Measurements from ENCODE around the gene VSIG8. TPM values are rescaled to one million over a fixed set of nuclear protein-coding genes. Genes with fewer than 3 reads are reported as not detected.

VSIG8 gene
- total RNA-seq, 8 experiments from 2014 or later, result 0.05 to 0.24 (median 0.15) TPM; not detected in 5

DNA sequence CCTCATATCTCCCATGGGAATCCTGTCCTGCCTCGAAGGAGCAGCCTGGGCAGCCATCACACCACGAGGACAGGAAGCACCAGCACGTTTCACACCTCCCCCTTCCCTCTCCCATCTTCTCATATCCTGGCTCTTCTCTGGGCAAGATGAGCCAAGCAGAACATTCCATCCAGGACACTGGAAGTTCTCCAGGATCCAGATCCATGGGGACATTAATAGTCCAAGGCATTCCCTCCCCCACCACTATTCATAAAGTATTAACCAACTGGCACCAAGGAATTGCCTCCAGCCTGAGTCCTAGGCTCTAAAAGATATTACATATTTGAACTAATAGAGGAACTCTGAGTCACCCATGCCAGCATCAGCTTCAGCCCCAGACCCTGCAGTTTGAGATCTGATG lies 27.1 kb downstream of the VSIG8 start:
- H3K27ac ChIP-seq, result no peak overlapping the region
- in situ Hi-C loops (cut with MboI; ENCODE audit: low pct_unique_long_range_greater_than_20kb in 2 of 9, low sequenced_read_pairs in 9 of 9, unreplicated experiment in 9 of 9), result loop anchor here in 1 of 9 experiments (25.0 kb wide), 1 partner anchor 152 kb away; no protein-coding TSS in a partner anchor
- WGBS, 10 experiments, result 0 to 68% (median 40%) methylated on average over 1 to 3 of the region's 3 CpGs; no CpG with 5 or more reads in 5 of the 10 experiments
- no peak overlapping the region for H3K4me3 ChIP-seq
- ATAC-seq (replicated peaks in 6 of 8), result no peak
- no peaks in the 10 kb centered on the region for H3K4me1 ChIP-seq (replicated peaks in 1 of 2)

- peaks cover 0 to 2% of the 10 kb centered on the region in 2 donors for H3K4me1 ChIP-seq (replicated peaks in 1 of 2)
- WGBS, 10 experiments, result 40 to 77% (median 61%) methylated on average over 1 to 2 of the region's 2 CpGs; no CpG with 5 or more reads in 1 of the 10 experiments
- no peak for ATAC-seq (replicated peaks in 6 of 8)
- no peak overlapping the region for H3K27ac ChIP-seq
- H3K4me3 ChIP-seq, result no peak overlapping the region
- in situ Hi-C loops (cut with MboI; ENCODE audit: low pct_unique_long_range_greater_than_20kb in 2 of 9, low sequenced_read_pairs in 9 of 9, unreplicated experiment in 9 of 9), result loop anchor here in 1 of 9 experiments (25.0 kb wide), 1 partner anchor 155 kb away; no protein-coding TSS in a partner anchor
Observed at GRCh38 chr1:159832309-159832708, 30.1 kb downstream of the VSIG8 start.

- peak in 4 of 8 experiments; percentile 40 to 68 (median 50) for ATAC-seq (replicated peaks in 6 of 8)
- no peak overlapping the region for H3K4me3 ChIP-seq
- WGBS, 10 experiments, result 13 to 37% (median 25%) methylated on average over 1 to 6 of the region's 7 CpGs; no CpG with 5 or more reads in 2 of the 10 experiments
- in situ Hi-C loops (cut with MboI; ENCODE audit: low pct_unique_long_range_greater_than_20kb in 2 of 9, low sequenced_read_pairs in 9 of 9, unreplicated experiment in 9 of 9), result loop anchor here in 1 of 9 experiments (25.0 kb wide), 1 partner anchor 156 kb away; no protein-coding TSS in a partner anchor
- no peak overlapping the region for H3K27ac ChIP-seq
- peaks cover 0 to 2% of the 10 kb centered on the region in 2 donors for H3K4me1 ChIP-seq (replicated peaks in 1 of 2)
Observed at GRCh38 chr1:159831412-159832141, 30.9 kb downstream of the VSIG8 start.

DNA sequence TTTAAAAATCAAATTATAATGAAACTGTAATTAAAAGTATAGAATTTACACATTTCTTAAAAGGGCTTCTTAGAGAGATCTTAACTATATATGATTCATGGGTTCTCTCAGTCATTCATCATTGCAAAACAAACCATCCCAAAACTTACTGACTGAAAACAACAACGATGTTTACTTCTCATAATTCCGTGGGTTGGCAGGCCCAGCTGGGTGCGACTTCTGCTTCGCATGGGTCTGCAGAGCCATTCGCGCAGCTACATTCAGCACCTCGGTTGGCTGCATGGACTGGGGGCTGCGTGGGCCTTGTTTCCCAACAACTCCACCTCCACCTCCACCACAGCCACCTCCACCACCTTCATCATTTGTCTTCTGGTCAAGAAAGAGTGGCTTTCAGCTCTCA lies 31.7 kb downstream of the VSIG8 start:
- in situ Hi-C loops (cut with MboI; ENCODE audit: low pct_unique_long_range_greater_than_20kb in 2 of 9, low sequenced_read_pairs in 9 of 9, unreplicated experiment in 9 of 9), result loop anchor here in 1 of 9 experiments (25.0 kb wide), 1 partner anchor 157 kb away; no protein-coding TSS in a partner anchor
- WGBS, 10 experiments, result 20 to 100% (median 80%) methylated on average over 1 to 8 of the region's 8 CpGs; no CpG with 5 or more reads in 1 of the 10 experiments
- no peak overlapping the region for H3K27ac ChIP-seq
- H3K4me1 ChIP-seq (replicated peaks in 1 of 2), result peaks cover 0 to 2% of the 10 kb centered on the region in 2 donors
- H3K4me3 ChIP-seq, result no peak overlapping the region
- no peak for ATAC-seq (replicated peaks in 6 of 8)

DNA sequence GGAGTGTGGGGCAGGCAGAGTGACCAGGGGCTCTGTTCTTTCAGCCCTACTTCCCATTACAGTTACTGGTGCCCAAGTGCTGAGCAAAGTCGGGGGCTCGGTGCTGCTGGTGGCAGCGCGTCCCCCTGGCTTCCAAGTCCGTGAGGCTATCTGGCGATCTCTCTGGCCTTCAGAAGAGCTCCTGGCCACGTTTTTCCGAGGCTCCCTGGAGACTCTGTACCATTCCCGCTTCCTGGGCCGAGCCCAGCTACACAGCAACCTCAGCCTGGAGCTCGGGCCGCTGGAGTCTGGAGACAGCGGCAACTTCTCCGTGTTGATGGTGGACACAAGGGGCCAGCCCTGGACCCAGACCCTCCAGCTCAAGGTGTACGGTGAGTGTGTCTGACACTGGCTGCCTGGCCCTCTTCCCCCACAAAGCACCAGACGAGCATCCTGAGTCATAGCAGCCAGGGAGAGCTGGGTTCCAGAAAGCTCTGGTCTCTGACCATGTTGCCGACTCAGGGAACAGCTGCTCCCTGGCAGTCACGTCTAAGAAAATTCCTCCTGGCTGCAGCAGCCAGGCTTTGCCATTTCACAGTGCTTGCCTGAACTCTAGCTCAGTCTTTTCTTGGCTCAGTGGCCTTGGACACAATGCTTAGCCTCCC lies 32.5 kb downstream of the VSIG8 start:
- in situ Hi-C loops (cut with MboI; ENCODE audit: low pct_unique_long_range_greater_than_20kb in 2 of 9, low sequenced_read_pairs in 9 of 9, unreplicated experiment in 9 of 9), result loop anchor here in 1 of 9 experiments (25.0 kb wide), 1 partner anchor 157 kb away; no protein-coding TSS in a partner anchor
- Histone ChIP-seq H3K27ac (no peak overlapping the region), H3K4me3 (no peak overlapping the region), H3K4me1 (replicated peaks in 1 of 2) (peaks cover 0 to 2% of the 10 kb centered on the region in 2 donors)
- WGBS, 10 experiments, result 57 to 100% (median 80%) methylated on average over 1 to 13 of the region's 18 CpGs; no CpG with 5 or more reads in 1 of the 10 experiments
- peak in 6 of 8 experiments; percentile 36 to 90 (median 70) for ATAC-seq (replicated peaks in 6 of 8)

DNA sequence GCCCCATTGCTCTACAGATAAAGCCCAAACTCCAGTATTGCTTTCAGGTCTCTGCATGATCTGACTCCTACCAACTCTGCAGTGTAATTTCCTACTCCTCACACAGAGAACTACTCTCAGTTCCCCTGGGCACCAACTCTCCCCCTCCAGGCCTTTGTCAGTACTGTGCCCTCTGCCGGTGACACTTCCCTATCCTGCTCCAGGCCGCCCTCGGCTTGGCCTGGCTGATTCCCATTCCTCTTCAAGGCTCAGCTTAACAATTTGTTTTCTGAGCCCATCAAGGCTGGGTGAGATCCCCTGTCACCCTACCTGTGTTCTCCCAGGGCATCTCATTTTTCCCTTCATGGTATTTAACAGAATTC lies 33.2 kb downstream of the VSIG8 start:
- Histone ChIP-seq H3K27ac (no peak overlapping the region), H3K4me1 (replicated peaks in 1 of 2) (peaks cover 0 to 2% of the 10 kb centered on the region in 2 donors), H3K4me3 (no peak overlapping the region)
- WGBS, 10 experiments, result 0 to 79% (median 43%) methylated on average over 1 to 3 of the region's 3 CpGs; no CpG with 5 or more reads in 4 of the 10 experiments
- peak in 5 of 8 experiments; percentile 32 to 61 (median 59) for ATAC-seq (replicated peaks in 6 of 8)
- in situ Hi-C loops (cut with MboI; ENCODE audit: low pct_unique_long_range_greater_than_20kb in 2 of 9, low sequenced_read_pairs in 9 of 9, unreplicated experiment in 9 of 9), result loop anchor here in 1 of 9 experiments (25.0 kb wide), 1 partner anchor 158 kb away; no protein-coding TSS in a partner anchor

- no peak for ATAC-seq (replicated peaks in 6 of 8)
- in situ Hi-C loops (cut with MboI; ENCODE audit: low pct_unique_long_range_greater_than_20kb in 2 of 9, low sequenced_read_pairs in 9 of 9, unreplicated experiment in 9 of 9), result loop anchor here in 1 of 9 experiments (25.0 kb wide), 1 partner anchor 159 kb away; no protein-coding TSS in a partner anchor
Observed at GRCh38 chr1:159828581-159829272, 33.7 kb downstream of the VSIG8 start.

DNA sequence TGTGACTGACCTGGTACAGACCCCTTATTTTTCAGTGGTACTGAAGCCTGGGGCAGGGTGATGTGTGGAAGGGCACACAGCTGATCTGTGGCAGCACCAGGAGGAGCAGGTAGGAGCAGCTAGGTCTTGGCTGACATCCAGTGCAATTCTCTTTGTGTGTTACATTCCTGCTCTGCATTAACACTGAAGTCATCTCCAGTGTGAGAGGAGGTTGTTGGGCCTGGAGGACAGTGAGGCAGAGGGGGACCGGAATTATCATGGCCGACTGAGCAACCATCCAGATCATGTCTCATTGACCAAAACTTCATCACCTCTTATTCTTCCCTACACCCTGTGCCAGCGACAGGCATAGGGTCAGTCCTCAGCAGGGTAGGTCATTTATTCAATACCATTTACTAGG lies 34.3 kb downstream of the VSIG8 start:
- WGBS, 10 experiments, result 40 to 95% (median 57%) methylated on average over 1 to 3 of the region's 3 CpGs; no CpG with 5 or more reads in 6 of the 10 experiments

More at GRCh38 chr1:159828581-159829272, 33.7 kb downstream of the VSIG8 start:
- peaks cover 0 to 2% of the 10 kb centered on the region in 2 donors for H3K4me1 ChIP-seq (replicated peaks in 1 of 2)
- WGBS, 10 experiments, result 76 to 100% (median 84%) methylated on average over 1 to 11 of the region's 11 CpGs; no CpG with 5 or more reads in 2 of the 10 experiments
- no peak overlapping the region for H3K27ac ChIP-seq
- H3K4me3 ChIP-seq, result no peak overlapping the region

DNA sequence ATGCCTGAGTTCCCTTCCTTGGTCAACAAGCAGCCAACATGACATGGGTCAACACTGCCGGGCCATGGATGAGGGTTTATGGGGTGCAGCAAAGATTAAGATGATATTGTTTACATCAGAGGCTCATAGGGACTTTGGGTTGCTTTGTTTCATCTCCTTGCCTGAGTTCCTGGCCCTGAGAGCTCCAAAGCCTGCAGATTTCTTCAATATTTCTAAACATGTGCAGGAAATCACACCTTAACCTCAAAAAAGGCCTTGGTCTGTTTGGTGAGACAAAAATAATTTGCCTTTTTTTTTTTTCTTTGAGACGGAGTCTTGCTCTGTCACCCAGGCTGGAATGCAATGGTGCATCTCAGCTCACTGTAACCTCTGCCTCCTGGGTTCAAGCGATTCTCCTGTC lies 34.9 kb downstream of the VSIG8 start:
- Histone ChIP-seq H3K4me1 (replicated peaks in 1 of 2) (peaks cover 0 to 2% of the 10 kb centered on the region in 2 donors), H3K4me3 (no peak overlapping the region), H3K27ac (no peak overlapping the region)
- in situ Hi-C loops (cut with MboI; ENCODE audit: low pct_unique_long_range_greater_than_20kb in 2 of 9, low sequenced_read_pairs in 9 of 9, unreplicated experiment in 9 of 9), result loop anchor here in 1 of 9 experiments (25.0 kb wide), 1 partner anchor 160 kb away; no protein-coding TSS in a partner anchor
- ATAC-seq (replicated peaks in 6 of 8), result no peak
- 74 to 100% (median 86%) methylated on average over 1 to 3 of the region's 3 CpGs; no CpG with 5 or more reads in 3 of the 10 experiments for WGBS, 10 experiments

More for the DNA sequence above, 34.3 kb downstream of the VSIG8 start:
- H3K4me3 ChIP-seq, result no peak overlapping the region
- peaks cover 0 to 2% of the 10 kb centered on the region in 2 donors for H3K4me1 ChIP-seq (replicated peaks in 1 of 2)
- in situ Hi-C loops (cut with MboI; ENCODE audit: low pct_unique_long_range_greater_than_20kb in 2 of 9, low sequenced_read_pairs in 9 of 9, unreplicated experiment in 9 of 9), result loop anchor here in 1 of 9 experiments (25.0 kb wide), 1 partner anchor 159 kb away; no protein-coding TSS in a partner anchor
- H3K27ac ChIP-seq, result no peak overlapping the region
- ATAC-seq (replicated peaks in 6 of 8), result peak in 1 of 8 experiments; percentile 16

GRCh38 chr1:159827102-159827490 lies 35.4 kb downstream of the VSIG8 start:
- peaks cover 0 to 2% of the 10 kb centered on the region in 2 donors for H3K4me1 ChIP-seq (replicated peaks in 1 of 2)
- ATAC-seq (replicated peaks in 6 of 8), result no peak
- WGBS, 10 experiments, result 40 to 100% (median 83%) methylated on average over 1 to 6 of the region's 6 CpGs; no CpG with 5 or more reads in 1 of the 10 experiments
- H3K4me3 ChIP-seq, result no peak overlapping the region
- H3K27ac ChIP-seq, result no peak overlapping the region
- in situ Hi-C loops (cut with MboI; ENCODE audit: low pct_unique_long_range_greater_than_20kb in 2 of 9, low sequenced_read_pairs in 9 of 9, unreplicated experiment in 9 of 9), result loop anchor here in 1 of 9 experiments (25.0 kb wide), 1 partner anchor 160 kb away; no protein-coding TSS in a partner anchor

DNA sequence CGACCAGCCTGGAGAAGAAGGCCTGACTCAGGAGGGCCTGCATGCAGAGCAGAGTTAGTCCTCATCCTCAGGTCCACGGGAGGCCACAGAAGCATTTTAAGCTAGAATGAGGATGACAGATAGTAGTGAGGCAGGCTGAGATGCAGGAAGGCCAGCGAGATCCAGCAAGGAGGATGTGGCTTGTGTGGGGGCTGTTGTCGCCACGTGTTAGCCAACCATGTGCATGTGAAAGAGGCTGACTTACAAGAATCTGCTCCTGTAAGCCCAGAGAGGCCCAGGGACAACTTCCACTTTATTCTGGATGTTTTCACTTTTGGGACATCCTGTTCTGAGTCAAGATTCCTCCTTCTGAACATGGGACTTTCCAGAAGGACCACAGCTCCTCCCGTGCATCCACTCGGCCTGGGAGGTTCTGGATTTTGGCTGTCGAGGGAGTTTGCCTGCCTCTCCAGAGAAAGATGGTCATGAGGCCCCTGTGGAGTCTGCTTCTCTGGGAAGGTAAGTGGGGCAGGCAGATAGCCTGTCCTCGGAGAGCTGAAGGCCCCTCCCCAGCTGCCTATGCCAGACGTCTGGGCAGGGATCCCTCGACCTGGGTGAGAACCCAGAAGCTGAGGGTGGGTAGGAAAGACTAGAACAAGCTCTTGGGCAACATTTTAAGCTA lies 35.9 kb downstream of the VSIG8 start, which contains the start of gene SLAMF8:
Gene SLAMF8, plus strand, starts transcription at position 433 of the 661 bp plus-strand sequence. Its CDS starts 26 bp downstream, at position 459.
- in situ Hi-C loops (cut with MboI; ENCODE audit: low pct_unique_long_range_greater_than_20kb in 2 of 9, low sequenced_read_pairs in 9 of 9, unreplicated experiment in 9 of 9), result loop anchor here in 1 of 9 experiments (25.0 kb wide), 1 partner anchor 161 kb away; no protein-coding TSS in a partner anchor
- Histone ChIP-seq H3K4me1 (replicated peaks in 1 of 2) (peaks cover 0 to 2% of the 10 kb centered on the region in 2 donors), H3K4me3 (no peak within 1 kb of the TSS), H3K27ac (no peak within 1 kb of the TSS)
- WGBS, 10 experiments, result 10 to 94% (median 62%) methylated on average over 2 to 9 of the region's 11 CpGs; no CpG with 5 or more reads in 2 of the 10 experiments
- ATAC-seq (replicated peaks in 6 of 8), result no peak
